GM12875 (cell line): ENCODE measurements around the gene ZNF839.

Experiments
- H3K4me3 ChIP-seq: one replicate; pipeline ENCODE4 v1.5.1; 2011; ENCODE audit warnings: low read depth, low read length, control low read depth
- CTCF ChIP-seq: IDR thresholded peaks from 2 replicates; pipeline ENCODE4 v1.5.1; 2011; ENCODE audit warnings: low read depth, mild to moderate bottlenecking, control low read depth, inconsistent platforms, low read length, moderate library complexity, borderline replicate concordance; ENCODE audit not compliant: insufficient read depth

ZNF839 gene

GRCh38 chr14:102319351-102320032 is at the start of gene ZNF839:
Gene ZNF839 (plus strand): TSS chr14:102319746. CDS start chr14:102319766, 20 bp downstream.
- H3K4me3 ChIP-seq, result peak within 1 kb of the TSS; percentile 90
- no peak for TF ChIP-seq CTCF

GRCh38 chr14:102272392-102272791 is 47.2 kb upstream of the ZNF839 start:
- no peak for TF ChIP-seq CTCF
- no peak overlapping the region for H3K4me3 ChIP-seq

GRCh38 chr14:102275866-102276265 is 43.7 kb upstream of the ZNF839 start:
- no peak overlapping the region for H3K4me3 ChIP-seq
- no peak for TF ChIP-seq CTCF

GRCh38 chr14:102277874-102278630 is 41.5 kb upstream of the ZNF839 start:
- no peak overlapping the region for H3K4me3 ChIP-seq
- TF ChIP-seq CTCF, result no peak

- TF ChIP-seq CTCF, result no peak
Measured at GRCh38 chr14:102278631-102278935, 41.0 kb upstream of the ZNF839 start.

GRCh38 chr14:102279282-102279681 is 40.3 kb upstream of the ZNF839 start:
- no peak overlapping the region for H3K4me3 ChIP-seq
- TF ChIP-seq CTCF, result no peak

More at GRCh38 chr14:102278631-102278935, 41.0 kb upstream of the ZNF839 start:
- no peak overlapping the region for H3K4me3 ChIP-seq
